HG03139 (cell line): ENCODE results near the gene CUTC.

Source experiments
- ATAC-seq: cut with Tn5 transposase; IDR thresholded peaks from one replicate; pipeline ENCODE4 v1.9.1; 2021; ENCODE audit not compliant: unreplicated experiment

CUTC gene

DNA sequence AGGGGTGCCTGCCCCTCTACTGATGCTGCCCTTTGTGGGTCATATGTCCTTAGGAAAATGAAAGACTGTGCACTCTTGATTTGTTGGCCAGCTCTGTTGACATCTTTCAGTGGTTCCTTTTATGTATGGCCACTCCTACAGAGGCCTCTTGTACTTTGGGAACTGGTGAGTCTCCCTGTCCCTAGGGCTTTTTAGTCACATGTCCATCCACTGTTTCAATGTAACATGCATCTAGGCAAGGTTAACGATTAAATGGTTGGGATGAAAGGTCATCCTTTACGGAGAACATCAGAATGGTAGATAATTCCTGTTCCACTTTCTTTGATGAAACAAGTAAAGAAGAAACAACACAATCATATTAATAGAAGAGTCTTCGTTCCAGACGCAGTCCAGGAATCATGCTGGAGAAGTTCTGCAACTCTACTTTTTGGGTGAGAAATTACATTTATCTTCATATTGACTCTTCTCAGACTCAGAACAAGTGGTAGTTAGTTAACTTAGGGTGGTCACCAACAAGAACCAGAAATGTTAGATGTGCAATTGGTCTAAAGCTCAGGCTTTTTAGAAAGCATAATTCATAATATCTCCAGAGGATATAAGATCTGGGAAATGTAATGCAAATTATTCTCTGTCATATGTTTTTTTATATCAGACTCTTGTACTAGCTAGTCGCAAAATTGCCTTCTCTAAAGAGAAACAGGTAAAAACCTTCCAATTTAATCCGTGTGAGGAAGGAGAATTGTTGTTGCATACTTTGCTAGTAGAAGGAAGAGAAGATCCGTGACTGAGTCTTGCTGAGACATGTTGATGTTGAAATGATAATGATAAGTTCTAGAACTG, 50.6 kb downstream of the CUTC start, which contains the start of gene ABCC2:
Gene ABCC2 (plus strand): TSS at position 194 of the 840 bp plus-strand sequence. CDS start 205 bp downstream, at position 399.
- ATAC-seq: no peak

DNA sequence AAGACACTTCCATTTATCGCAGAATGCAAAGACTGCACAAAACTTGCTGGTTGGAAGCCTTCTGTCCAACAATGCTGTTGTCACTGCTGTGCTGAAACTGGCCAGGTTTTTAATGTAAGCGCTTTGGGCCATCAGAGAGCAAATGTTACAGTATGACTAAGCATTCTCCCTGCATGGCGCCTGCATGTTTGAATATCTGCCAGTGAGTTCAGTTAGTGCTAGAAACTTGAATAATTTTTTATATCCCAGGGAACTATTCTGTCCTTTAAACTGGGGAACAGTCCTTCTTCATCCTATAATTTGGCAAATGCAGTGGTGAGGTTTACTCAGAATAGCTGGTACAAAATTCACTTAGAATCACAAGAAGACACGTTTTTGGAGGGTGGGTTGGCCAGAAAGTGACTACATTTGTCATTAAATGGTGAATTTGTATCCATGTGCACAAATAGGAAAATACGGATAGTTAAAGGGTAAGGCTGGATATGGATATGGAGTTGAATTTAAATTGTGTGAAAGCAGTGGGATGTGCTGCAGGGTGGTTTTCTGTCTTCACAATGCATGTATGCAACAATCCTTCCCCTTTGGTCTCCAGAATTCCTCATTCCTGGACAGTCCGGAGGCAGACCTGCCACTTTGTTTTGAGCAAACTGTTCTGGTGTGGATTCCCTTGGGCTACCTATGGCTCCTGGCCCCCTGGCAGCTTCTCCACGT, 52.1 kb downstream of the CUTC start:
- ATAC-seq: no peak

DNA sequence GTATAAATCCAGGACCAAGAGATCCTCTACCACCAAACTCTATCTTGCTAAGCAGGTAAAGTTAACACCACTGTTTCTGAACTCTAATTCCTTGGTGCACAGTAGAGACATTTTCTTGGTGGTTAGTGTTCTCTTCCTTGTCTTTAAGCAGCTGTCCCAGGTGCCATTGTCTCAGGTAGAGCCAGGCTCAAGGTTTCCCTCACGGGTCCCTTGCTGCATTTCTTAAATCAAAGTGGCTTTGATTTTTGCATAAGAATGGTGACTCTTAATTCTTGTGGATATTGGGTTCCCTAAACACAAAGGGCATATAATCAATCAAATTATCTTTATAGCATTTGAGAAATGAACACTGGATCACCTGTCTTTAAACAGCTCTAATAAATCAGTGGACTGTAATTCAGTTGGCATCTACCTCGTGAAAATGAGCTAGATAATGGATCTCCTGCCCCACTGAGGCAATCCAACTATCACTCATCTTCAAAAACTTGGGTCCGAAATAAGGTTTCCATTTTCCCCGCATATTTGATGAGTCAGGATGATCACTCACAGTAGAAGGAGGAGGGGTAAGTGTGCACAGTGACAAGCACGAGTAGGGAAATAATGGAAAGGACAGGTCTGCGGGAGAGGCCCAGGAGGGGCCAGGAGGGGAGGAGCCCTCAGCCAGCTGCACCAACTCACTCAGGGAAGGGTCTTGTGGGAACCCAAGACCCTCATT, 52.9 kb downstream of the CUTC start:
- ATAC-seq: no peak

DNA sequence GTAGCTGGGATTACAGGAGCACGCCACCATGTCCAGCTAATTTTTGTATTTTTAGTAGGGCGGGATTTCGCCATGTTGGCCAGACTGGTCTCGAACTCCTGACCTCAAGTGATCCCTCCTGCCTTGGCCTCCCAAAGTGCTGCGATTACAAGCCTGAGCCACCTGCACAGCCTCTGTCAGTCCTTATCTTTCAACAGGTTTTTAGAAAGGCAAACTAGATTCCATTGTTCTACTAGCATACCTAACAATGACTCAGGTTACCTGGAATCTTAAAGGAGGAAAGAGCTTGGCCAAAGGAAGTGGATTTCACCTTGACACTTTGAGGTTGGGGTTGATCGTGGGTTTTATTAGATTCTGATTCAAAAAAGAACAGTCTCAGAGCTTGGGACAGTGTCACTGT, 53.6 kb downstream of the CUTC start:
- ATAC-seq: no peak

DNA sequence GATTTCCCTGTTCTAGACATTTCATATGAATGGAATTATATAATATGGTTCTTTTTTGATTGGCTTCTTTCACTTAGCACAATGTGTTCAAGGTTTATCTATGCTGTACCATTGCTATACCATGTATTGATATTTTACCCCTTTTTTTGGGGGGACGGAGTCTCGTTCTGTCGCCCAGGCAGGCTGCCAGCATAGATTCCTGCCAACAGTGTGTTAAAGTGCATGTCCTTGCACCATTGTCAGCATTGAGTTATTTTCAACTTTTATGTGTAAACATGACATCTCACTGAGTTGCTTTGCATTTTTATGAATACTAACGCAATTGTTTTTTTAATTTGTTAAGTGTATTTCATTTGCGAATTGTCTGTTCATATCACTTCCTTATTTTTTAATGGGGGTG, 55.3 kb downstream of the CUTC start:
- ATAC-seq: no peak

DNA sequence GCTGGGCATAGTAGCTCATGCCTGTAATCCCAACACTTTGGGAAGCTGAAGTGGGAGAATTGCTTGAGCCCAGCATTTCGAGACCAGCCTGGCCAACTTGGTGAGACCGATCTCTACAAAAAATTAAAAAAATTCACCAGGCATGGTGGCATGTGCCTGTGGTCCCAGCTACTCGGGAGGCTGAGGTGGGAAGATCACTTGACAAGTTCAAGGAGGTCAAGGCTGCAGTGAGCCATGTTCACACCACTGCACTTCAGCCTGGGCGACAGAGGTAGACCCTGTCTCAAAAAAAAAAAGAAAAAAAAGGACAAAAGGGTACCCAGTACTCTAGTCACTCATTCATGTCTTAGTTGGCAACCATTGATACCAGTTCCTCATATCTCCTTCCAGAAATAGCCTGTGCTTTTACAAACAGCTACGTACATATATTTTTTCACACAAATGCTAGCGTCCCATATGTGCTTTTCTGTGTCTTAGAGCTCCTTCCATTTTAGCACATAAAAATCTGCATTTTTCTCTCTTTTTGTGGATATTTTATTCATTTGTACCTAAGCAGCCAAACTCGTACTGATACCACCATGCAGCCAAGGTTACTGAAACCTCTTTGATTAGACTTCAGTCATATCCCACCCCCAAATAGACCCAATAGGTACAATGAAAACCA, 55.9 kb downstream of the CUTC start:
- no peak for ATAC-seq

DNA sequence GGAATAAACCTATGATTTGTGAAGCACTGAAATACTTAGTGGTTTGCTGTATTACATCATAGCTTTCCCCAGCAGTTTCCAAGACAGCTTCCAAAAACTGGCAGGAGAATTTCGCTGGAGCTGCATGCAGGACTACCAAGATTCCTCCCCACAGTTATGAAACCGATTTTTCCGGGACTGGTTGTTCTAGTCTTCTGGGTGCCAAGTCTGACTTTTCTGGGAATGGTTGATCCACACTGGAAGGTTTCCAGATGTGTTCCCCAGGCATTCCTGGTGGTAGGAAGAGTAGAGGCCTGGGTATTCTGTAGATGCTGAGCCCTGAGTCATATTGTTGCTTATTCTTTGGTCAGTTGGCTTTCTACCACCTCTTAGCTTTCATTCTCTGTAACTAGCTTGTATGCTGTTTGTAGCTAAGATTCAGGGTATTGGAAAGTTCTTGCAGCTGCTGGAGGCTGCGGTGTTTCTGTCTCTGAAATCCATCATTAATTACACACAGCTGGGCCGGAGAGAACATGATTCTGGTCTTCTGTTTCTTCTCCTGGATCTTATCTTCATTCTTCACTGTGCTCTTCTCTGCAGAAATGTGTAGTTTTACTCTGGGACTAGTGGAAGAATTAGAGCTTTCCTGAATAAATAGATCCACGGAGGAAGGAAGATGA, 56.7 kb downstream of the CUTC start:
- no peak for ATAC-seq

DNA sequence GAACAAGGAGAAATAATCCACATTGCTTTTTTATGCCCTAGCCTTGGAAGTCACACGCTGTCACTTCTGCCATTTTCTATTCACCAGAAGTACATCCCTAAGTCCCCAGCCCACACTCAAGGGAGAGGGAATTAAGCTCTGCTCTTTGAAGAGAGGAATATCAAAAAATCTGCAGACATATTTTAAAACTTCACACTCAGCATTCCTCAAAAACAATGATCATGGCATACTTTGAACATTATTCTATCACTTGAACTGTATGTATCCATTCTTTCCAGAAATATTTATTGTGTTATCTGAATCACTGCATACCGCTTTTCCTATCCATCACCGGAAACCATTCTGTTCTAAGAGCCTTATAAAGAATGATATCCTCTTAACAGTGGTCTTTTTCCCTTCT, 59.8 kb downstream of the CUTC start:
- no peak for ATAC-seq

DNA sequence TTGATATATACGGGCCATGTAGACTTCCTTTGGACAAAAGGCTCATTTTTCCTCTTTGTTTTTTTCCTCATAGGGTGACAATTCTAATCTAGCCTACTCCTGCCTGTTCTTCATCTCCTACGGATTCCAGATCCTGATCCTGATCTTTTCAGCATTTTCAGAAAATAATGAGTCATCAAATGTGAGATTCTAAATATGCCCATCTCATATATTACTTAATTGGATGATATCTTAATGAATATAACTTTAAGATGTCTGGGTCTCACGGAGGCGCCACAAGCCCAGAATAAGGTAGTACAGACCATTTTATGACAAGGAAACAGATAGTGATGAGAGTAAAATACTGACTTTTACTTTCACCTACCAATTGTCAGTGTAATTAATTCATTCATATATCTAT, 61.8 kb downstream of the CUTC start:
- no peak for ATAC-seq

DNA sequence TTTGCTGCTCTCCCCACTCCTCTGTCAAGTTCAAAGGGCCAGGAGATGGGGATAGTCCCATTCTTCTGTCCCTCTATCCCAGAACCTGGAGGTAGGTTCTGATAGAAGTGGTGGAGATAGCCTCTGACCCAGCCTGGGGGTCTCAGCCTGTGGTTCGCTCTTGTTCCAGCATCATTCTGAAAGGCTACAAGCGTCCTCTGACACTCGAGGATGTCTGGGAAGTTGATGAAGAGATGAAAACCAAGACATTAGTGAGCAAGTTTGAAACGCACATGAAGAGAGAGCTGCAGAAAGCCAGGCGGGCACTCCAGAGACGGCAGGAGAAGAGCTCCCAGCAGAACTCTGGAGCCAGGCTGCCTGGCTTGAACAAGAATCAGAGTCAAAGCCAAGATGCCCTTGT, 64.9 kb downstream of the CUTC start:
- no peak for ATAC-seq

DNA sequence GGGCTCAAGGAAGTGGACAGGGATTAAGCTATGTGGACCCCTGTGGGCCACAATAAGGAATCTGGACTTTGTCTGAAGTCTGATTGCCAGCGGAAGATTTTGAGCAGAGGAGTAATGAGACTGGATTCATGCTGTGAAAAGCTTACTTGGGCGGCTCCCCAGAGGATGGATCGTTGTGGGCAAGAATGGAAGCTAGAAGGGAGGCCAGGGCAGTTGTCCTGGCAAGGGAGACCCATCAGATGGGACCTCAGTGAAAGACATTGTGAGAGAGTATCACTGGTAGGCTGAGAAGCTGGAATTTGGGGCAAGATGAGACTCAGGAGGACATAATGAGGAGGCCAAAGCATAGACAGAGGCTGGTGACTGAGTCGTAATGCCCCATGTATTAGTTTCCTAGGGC, 66.0 kb downstream of the CUTC start:
- no peak for ATAC-seq

DNA sequence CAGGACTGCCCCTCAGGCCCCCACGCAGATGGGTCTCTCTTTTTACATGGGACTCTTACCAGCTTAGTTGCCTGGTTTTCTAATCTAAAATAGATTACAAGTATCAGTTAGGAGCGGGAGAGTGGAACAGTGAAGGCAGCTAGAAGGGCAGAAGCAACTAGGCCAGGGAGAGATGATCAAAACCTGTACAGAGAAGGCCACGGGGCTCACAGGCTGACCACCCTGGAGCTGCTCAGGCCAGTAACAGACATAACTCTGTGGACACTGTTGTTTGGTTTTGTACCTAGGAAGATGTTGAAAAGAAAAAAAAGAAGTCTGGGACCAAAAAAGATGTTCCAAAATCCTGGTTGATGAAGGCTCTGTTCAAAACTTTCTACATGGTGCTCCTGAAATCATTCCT, 66.9 kb downstream of the CUTC start:
- ATAC-seq: no peak

DNA sequence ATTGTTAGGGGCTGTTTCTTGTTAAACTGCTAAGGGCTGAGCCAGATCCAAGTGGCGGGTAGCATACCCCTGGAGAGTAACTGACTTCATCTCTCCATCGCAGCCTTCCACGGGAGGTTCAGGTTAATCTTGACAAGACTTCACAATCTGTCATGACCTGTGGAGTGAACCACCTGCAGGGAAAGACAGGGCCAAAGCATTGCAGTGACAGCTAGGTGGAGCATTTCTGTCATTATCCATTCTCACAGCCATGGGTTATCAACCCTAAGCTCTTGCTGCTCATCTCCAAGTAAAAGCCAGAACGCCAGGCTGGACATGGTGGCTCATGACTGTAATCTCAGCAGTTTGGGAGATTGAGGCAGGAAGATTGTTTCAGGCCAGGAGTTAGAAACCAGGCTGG, 67.6 kb downstream of the CUTC start:
- ATAC-seq: no peak

DNA sequence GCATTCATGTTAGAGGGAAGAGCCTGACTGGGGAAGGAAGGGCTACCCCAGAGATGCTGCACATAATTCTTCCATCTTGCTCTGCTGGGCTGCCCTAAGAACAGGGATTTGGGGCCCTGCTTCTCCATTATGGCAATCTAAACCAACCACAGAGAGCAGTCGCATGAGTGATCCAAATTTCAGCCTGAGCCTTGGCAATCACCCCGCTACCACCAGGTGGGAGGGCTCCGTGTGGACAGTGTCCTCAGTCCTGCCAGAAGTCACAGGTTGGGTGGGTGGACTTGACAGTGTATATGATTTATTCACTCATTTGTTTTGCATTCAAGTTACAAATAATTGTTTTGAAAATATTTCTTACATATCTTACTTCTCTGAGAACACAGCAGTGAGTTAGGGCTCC, 72.4 kb downstream of the CUTC start:
- no peak for ATAC-seq

DNA sequence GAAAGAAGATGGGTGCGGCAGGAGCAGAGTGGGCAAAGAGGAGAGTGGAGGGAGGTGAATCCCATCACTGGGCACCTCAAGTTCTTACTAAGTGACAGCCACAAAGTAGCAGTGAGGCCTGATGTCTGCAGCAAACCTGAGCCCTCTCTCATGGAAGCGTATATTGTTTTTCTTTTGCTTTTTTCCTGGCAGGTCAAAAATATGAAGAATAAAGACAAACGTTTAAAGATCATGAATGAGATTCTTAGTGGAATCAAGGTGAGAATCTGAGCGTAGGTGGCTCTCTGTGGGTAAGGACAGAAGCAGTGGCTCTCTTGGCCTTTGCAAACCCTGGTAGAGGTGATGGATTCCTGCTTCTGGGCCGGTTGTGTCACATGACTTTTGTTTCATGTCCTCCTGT, 73.2 kb downstream of the CUTC start:
- ATAC-seq: no peak
